SU-DHL-6 (cell line): ENCODE measurements around the gene SLC26A2.
"Not testable (repeated sequence)": the region's sequence is repeated elsewhere in the genome, so short reads cannot be mapped to it uniquely, and the experiment has no call there.

ENCODE experiments used
- H2AFZ ChIP-seq: fragments of 200-600 bp; sonication (generic); 2 replicates; pipeline ENCODE4 v1.6.1; 2014; ENCODE audit warnings: low read depth, mild to moderate bottlenecking, moderate library complexity, mixed read lengths, antibody characterized with exemption, low read length; ENCODE audit not compliant: severe bottlenecking
- H3F3A ChIP-seq: fragments of 200-600 bp; shearing (Covaris generic); 2 replicates; pipeline ENCODE4 v1.6.0; 2016; ENCODE audit warnings: antibody characterized with exemption, mild to moderate bottlenecking; ENCODE audit not compliant: insufficient read depth
- H3K27ac ChIP-seq: fragments of 200-600 bp; sonication (generic); 2 replicates; pipeline ENCODE4 v1.5.1; 2016; ENCODE audit warnings: low read depth, mild to moderate bottlenecking, low read length, moderate library complexity, mixed read lengths
- H3K27me3 ChIP-seq: fragments of 200-600 bp; sonication (generic), shearing (Covaris generic); 2 replicates; pipeline ENCODE4 v1.6.0; 2014; ENCODE audit warnings: mild to moderate bottlenecking, low read length
- H3K36me3 ChIP-seq: fragments of 200-600 bp; sonication (generic); 2 replicates; pipeline ENCODE4 v1.6.1; 2014; ENCODE audit warnings: mild to moderate bottlenecking, low read length, mixed read lengths
- H3K4me2 ChIP-seq: fragments of 300-600, 200-600 bp; shearing (Covaris generic), sonication (generic); 2 replicates; pipeline ENCODE4 v1.6.0; 2014; ENCODE audit warnings: low read length, low read depth, mild to moderate bottlenecking; ENCODE audit not compliant: poor library complexity, severe bottlenecking
- H3K4me3 ChIP-seq: fragments of 200-600 bp; sonication (generic); 2 replicates; pipeline ENCODE4 v1.5.1; 2014; ENCODE audit warnings: antibody characterized with exemption, low read length, mild to moderate bottlenecking, mixed read lengths; ENCODE audit not compliant: insufficient read depth, poor library complexity, severe bottlenecking
- H3K79me2 ChIP-seq: fragments of 200-600 bp; sonication (generic); 2 replicates; pipeline ENCODE4 v1.6.1; 2014; ENCODE audit warnings: mild to moderate bottlenecking, low read length, moderate library complexity; ENCODE audit not compliant: insufficient read depth
- H3K9ac ChIP-seq: fragments of 200-600 bp; sonication (generic); 2 replicates; pipeline ENCODE4 v1.7.0; 2014; ENCODE audit warnings: mild to moderate bottlenecking, low read length
- H3K9me2 ChIP-seq: fragments of 200-600 bp; sonication (generic); replicated peaks from 2 replicates; pipeline ENCODE4 v1.6.1; 2014; ENCODE audit warnings: low read length; ENCODE audit not compliant: insufficient read depth
- H3K9me3 ChIP-seq: fragments of 200-600 bp; sonication (generic); 2 replicates; pipeline ENCODE4 v1.6.1; 2014; ENCODE audit warnings: low read length, mixed read lengths; ENCODE audit not compliant: insufficient read depth
- H4K20me1 ChIP-seq: fragments of 200-600 bp; sonication (generic); 2 replicates; pipeline ENCODE4 v1.6.1; 2014; ENCODE audit warnings: low read depth, mild to moderate bottlenecking, antibody characterized with exemption, low read length, moderate library complexity, mixed read lengths
- CTCF ChIP-seq: fragments of 200-600 bp; sonication (generic); IDR thresholded peaks from one replicate; pipeline ENCODE4 v1.5.1; 2017; ENCODE audit warnings: antibody characterized with exemption, mild to moderate bottlenecking, low read length, moderate library complexity; ENCODE audit not compliant: insufficient read depth, poor library complexity, severe bottlenecking
- EZH2phosphoT487 ChIP-seq: fragments of 200-600 bp; sonication (generic), shearing (Covaris generic); conservative IDR thresholded peaks from 2 replicates; pipeline ENCODE4 v1.6.1; 2018; ENCODE audit warnings: mild to moderate bottlenecking, antibody characterized with exemption, low read length, moderate library complexity, mixed read lengths

SLC26A2 gene

DNA sequence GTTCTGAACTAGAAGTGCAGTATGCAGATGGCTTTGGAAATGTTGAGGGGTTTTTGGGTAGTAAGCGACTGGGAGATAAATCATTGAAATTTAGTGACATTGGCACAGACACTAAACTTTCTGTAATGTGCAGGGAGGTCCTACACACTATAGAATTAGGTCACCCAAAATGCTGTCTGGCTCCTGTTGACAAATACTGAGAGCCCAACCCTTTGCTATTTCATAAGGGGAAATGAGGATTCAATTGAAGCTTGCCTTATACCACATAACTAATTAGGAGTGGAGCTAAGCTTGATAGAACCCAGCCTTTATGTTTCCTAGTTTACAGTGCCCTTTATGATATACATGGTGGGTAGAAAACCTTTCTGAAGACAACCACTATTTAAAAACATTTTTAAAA, 62.6 kb downstream of the SLC26A2 start:
- no peak overlapping the region for H2AFZ ChIP-seq
- TF ChIP-seq CTCF (no peak), EZH2phosphoT487 (no peak)
- H3K79me2 ChIP-seq, result no peaks in the 10 kb centered on the region
- H3K4me3 ChIP-seq, result no peak overlapping the region
- H3K9ac ChIP-seq, result no peak overlapping the region
- H3F3A ChIP-seq, result no peaks in the 10 kb centered on the region
- H3K9me2 ChIP-seq, result no peaks in the 10 kb centered on the region
- H3K4me2 ChIP-seq, result no peak overlapping the region
- H3K27me3 ChIP-seq, result no peaks in the 10 kb centered on the region
- H3K27ac ChIP-seq, result no peak overlapping the region
- no peaks in the 10 kb centered on the region for H4K20me1 ChIP-seq
- no peaks in the 10 kb centered on the region for H3K9me3 ChIP-seq
- peaks cover 16% of the 10 kb centered on the region; the same call in 1 of the 2 replicates for H3K36me3 ChIP-seq

GRCh38 chr5:150024346-150024984, 63.9 kb downstream of the SLC26A2 start:
- Histone ChIP-seq H2AFZ (no peak overlapping the region), H3F3A (no peaks in the 10 kb centered on the region), H3K36me3 (peaks cover 19% of the 10 kb centered on the region), H3K27me3 (no peaks in the 10 kb centered on the region), H3K9me2 (no peaks in the 10 kb centered on the region), H3K9me3 (no peaks in the 10 kb centered on the region), H4K20me1 (no peaks in the 10 kb centered on the region), H3K9ac (no peak overlapping the region), H3K4me2 (no peak overlapping the region), H3K79me2 (no peaks in the 10 kb centered on the region), H3K27ac (no peak overlapping the region), H3K4me3 (no peak overlapping the region)
- TF ChIP-seq EZH2phosphoT487 (no peak), CTCF (no peak)

- H3K79me2 ChIP-seq, result no peaks in the 10 kb centered on the region
- H3K27me3 ChIP-seq, result no peaks in the 10 kb centered on the region
- TF ChIP-seq EZH2phosphoT487 (no peak), CTCF (no peak)
- H2AFZ ChIP-seq, result no peak overlapping the region
- H3K4me3 ChIP-seq, result no peak overlapping the region
- H3K36me3 ChIP-seq, result peaks cover 24% of the 10 kb centered on the region
- no peak overlapping the region for H3K27ac ChIP-seq
- H4K20me1 ChIP-seq, result no peaks in the 10 kb centered on the region
- H3F3A ChIP-seq, result no peaks in the 10 kb centered on the region
- H3K9me3 ChIP-seq, result no peaks in the 10 kb centered on the region
- no peaks in the 10 kb centered on the region for H3K9me2 ChIP-seq
- no peak overlapping the region for H3K4me2 ChIP-seq
- no peak overlapping the region for H3K9ac ChIP-seq
These were observed 66.2 kb downstream of the SLC26A2 start for GRCh38 chr5:150026682-150027172.

- not testable (repeated sequence) for H3K9me2 ChIP-seq, H3K79me2 ChIP-seq, H3K4me2 ChIP-seq, H2AFZ ChIP-seq, H3K27me3 ChIP-seq, H3K27ac ChIP-seq, H3K9me3 ChIP-seq, H3K4me3 ChIP-seq, H3F3A ChIP-seq, H4K20me1 ChIP-seq, H3K9ac ChIP-seq
- peaks cover 24% of the 10 kb centered on the region for H3K36me3 ChIP-seq
These were observed 67.5 kb downstream of the SLC26A2 start for GRCh38 chr5:150028047-150028446.
